ENCODE data around the gene ENOX1. TPM values are rescaled to one million over a fixed set of nuclear protein-coding genes. Genes with fewer than 3 reads are reported as not detected.

The ENOX1 gene
- total RNA-seq, 1 experiment from 2014 or later = 1.5 TPM

DNA sequence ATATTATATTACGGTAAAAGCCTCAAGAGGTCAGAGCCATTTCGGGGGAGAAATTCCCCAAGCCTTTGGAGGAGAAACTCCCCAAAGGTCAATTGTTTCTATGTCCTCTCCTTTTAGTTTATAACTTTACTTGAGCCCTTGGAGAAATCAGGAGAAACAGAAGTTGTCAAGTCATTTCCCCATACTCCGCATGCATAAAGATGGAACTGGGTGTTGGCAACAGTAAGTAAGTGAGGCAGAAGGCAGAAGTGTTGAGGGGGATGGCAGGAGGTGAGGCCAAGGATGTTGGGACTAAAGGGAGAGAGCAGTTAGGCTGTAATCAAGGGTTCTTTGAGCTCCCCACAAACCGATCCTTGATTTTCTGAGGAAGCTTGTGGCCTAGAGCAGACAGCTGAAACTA, 307.9 kb downstream of the ENOX1 start:
- H3K4me1 Mint-ChIP-seq (ENCODE audit: low read depth, unreplicated experiment) = peaks cover 1% of the 10 kb centered on the region
- H3K27ac Mint-ChIP-seq (ENCODE audit: unreplicated experiment) = no peak overlapping the region
- H3K27me3 Mint-ChIP-seq (ENCODE audit: unreplicated experiment) = no peaks in the 10 kb centered on the region

DNA sequence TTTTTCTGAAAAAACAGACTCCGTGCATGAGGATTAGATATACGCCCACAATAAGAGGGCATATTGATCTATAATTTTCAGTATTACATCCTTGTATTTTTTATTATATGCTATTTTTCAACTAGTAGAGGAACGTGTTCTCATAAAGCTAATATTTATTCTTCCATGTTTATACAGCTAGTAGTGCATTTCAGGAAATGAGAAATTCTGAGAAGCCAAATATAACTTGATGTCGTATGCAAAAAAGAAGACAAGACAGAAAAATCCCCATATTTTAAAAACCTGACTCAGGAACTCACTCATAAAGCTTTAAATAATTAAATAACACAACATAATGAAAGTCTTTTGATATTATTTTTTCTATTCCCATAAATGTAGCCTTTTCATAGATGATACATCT, 308.6 kb downstream of the ENOX1 start:
- Mint-ChIP-seq H3K27ac (ENCODE audit: unreplicated experiment) (no peak overlapping the region), H3K27me3 (ENCODE audit: unreplicated experiment) (no peaks in the 10 kb centered on the region), H3K9me3 (ENCODE audit: low read depth, unreplicated experiment) (no peaks in the 10 kb centered on the region), H3K36me3 (ENCODE audit: insufficient read depth, unreplicated experiment) (no peaks in the 10 kb centered on the region), H3K4me3 (ENCODE audit: low read depth, unreplicated experiment) (no peak overlapping the region), H3K4me1 (ENCODE audit: low read depth, unreplicated experiment) (peaks cover 8% of the 10 kb centered on the region)
- TF ChIP-seq, protein P1, sequence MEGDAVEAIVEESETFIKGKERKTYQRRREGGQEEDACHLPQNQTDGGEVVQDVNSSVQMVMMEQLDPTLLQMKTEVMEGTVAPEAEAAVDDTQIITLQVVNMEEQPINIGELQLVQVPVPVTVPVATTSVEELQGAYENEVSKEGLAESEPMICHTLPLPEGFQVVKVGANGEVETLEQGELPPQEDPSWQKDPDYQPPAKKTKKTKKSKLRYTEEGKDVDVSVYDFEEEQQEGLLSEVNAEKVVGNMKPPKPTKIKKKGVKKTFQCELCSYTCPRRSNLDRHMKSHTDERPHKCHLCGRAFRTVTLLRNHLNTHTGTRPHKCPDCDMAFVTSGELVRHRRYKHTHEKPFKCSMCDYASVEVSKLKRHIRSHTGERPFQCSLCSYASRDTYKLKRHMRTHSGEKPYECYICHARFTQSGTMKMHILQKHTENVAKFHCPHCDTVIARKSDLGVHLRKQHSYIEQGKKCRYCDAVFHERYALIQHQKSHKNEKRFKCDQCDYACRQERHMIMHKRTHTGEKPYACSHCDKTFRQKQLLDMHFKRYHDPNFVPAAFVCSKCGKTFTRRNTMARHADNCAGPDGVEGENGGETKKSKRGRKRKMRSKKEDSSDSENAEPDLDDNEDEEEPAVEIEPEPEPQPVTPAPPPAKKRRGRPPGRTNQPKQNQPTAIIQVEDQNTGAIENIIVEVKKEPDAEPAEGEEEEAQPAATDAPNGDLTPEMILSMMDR (IDR thresholded peaks at IDR 0.05; ENCODE audit: unreplicated experiment) = no peak
- intact Hi-C loops (cut with micrococcal nuclease; ENCODE audit: unreplicated experiment) = no loop called here
- CTCF ChIA-PET = no interaction called here
- DNase-seq = no peak
- no TSS peak for BruUV-seq (replicated peaks)

More for the DNA sequence above, 307.9 kb downstream of the ENOX1 start:
- intact Hi-C loops (cut with micrococcal nuclease; ENCODE audit: unreplicated experiment) = no loop called here
- no peak overlapping the region for H3K4me3 Mint-ChIP-seq (ENCODE audit: low read depth, unreplicated experiment)
- TF ChIP-seq, protein P1 (IDR thresholded peaks at IDR 0.05; ENCODE audit: unreplicated experiment) = no peak
- H3K36me3 Mint-ChIP-seq (ENCODE audit: insufficient read depth, unreplicated experiment) = no peaks in the 10 kb centered on the region
- no peaks in the 10 kb centered on the region for H3K9me3 Mint-ChIP-seq (ENCODE audit: low read depth, unreplicated experiment)
- CTCF ChIA-PET = no interaction called here
- DNase-seq = no peak
- no TSS peak for BruUV-seq (replicated peaks)

DNA sequence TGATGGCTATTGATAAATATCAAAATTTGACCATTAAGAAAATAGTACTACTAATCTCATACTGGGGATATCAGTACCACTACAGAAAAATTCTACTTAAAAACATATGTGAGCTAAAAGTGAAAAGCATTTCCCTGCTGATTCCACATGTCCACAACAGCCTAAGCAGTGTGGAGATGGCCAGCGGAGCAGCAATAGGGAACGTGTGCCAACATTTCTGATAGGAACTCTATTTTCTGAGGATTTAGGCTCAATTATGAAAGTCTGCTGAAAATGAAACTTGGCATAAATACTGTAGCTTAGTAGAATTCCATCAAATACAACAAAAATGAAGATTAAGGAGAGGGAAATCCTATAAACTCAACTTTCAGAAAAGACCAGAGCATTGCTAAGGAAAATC, 311.6 kb downstream of the ENOX1 start:
- TF ChIP-seq, protein P1 (IDR thresholded peaks at IDR 0.05; ENCODE audit: unreplicated experiment) = no peak
- Mint-ChIP-seq H3K27me3 (ENCODE audit: unreplicated experiment) (no peaks in the 10 kb centered on the region), H3K36me3 (ENCODE audit: insufficient read depth, unreplicated experiment) (no peaks in the 10 kb centered on the region)

DNA sequence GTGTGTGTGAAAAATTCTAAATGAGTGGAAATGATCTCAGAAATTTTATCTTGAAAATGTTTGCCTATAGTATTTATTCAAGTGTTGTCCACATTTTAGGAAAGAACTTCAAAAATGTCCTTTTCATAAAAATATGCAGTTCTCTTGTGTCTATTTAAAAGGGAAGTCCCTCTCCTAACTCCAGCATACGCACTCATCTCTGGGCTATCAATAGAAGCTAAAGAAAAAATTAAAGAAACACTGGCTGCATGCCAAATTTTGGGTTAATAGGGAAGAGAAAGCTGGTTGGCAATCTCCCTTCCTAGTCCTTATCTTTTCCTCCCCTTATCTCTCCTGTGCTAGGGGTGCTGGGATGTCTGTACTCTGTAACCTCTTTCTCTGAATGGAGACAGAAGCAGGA, 313.3 kb downstream of the ENOX1 start:
- no peak for DNase-seq
- H3K9me3 Mint-ChIP-seq (ENCODE audit: low read depth, unreplicated experiment) = no peaks in the 10 kb centered on the region
- no peaks in the 10 kb centered on the region for H3K27me3 Mint-ChIP-seq (ENCODE audit: unreplicated experiment)
- peaks cover 8% of the 10 kb centered on the region for H3K4me1 Mint-ChIP-seq (ENCODE audit: low read depth, unreplicated experiment)
- H3K36me3 Mint-ChIP-seq (ENCODE audit: insufficient read depth, unreplicated experiment) = no peaks in the 10 kb centered on the region
- no peak overlapping the region for H3K4me3 Mint-ChIP-seq (ENCODE audit: low read depth, unreplicated experiment)
- no TSS peak for BruUV-seq (replicated peaks)
- intact Hi-C loops (cut with micrococcal nuclease; ENCODE audit: unreplicated experiment) = no loop called here
- CTCF ChIA-PET = no interaction called here
- H3K27ac Mint-ChIP-seq (ENCODE audit: unreplicated experiment) = no peak overlapping the region
- TF ChIP-seq, protein P1 (IDR thresholded peaks at IDR 0.05; ENCODE audit: unreplicated experiment) = no peak

More for the DNA sequence above, 311.6 kb downstream of the ENOX1 start:
- CTCF ChIA-PET = no interaction called here
- peaks cover 8% of the 10 kb centered on the region for H3K4me1 Mint-ChIP-seq (ENCODE audit: low read depth, unreplicated experiment)
- no peak overlapping the region for H3K4me3 Mint-ChIP-seq (ENCODE audit: low read depth, unreplicated experiment)
- H3K27ac Mint-ChIP-seq (ENCODE audit: unreplicated experiment) = no peak overlapping the region
- DNase-seq = no peak
- intact Hi-C loops (cut with micrococcal nuclease; ENCODE audit: unreplicated experiment) = no loop called here
- H3K9me3 Mint-ChIP-seq (ENCODE audit: low read depth, unreplicated experiment) = no peaks in the 10 kb centered on the region
- no TSS peak for BruUV-seq (replicated peaks)
